Omental fat pad (tissue), 4 donors: ENCODE data around the gene DLX3. TPM values are rescaled to one million over a fixed set of nuclear protein-coding genes. Genes with fewer than 3 reads are reported as not detected.

Source experiments
- ATAC-seq: fragments of 150-250 bp; one replicate; pipeline ENCODE4 v1.9.1; 2016; ENCODE audit warnings: mild to moderate bottlenecking, moderate library complexity; ENCODE audit not compliant: low FRiP score
- DNase-seq: peaks from one replicate; pipeline ENCODE4 v3.0.0-alpha.2; 2019; ENCODE audit warnings: low spot score
- total RNA-seq, 4 donors: library from RNA; depleted of rRNA; stranded (reverse); fragments of >200 nt; gene quantifications; one replicate each; pipeline ENCODE4 v1.1.0, GENCODE V29; 2016
- TF ChIP-seq, protein P1 (sequence below), 3 donors: fragments of 450-650 bp; IDR thresholded peaks; one replicate each; pipeline ENCODE4 v1.5.1; 2016 to 2017; ENCODE audit warnings: antibody characterized with exemption in 3 of 3, mild to moderate bottlenecking in 3 of 3, moderate library complexity in 2 of 3

DLX3 gene
- total RNA-seq, 4 donors from 2014 or later, result 0.28 TPM; not detected in 3

DNA sequence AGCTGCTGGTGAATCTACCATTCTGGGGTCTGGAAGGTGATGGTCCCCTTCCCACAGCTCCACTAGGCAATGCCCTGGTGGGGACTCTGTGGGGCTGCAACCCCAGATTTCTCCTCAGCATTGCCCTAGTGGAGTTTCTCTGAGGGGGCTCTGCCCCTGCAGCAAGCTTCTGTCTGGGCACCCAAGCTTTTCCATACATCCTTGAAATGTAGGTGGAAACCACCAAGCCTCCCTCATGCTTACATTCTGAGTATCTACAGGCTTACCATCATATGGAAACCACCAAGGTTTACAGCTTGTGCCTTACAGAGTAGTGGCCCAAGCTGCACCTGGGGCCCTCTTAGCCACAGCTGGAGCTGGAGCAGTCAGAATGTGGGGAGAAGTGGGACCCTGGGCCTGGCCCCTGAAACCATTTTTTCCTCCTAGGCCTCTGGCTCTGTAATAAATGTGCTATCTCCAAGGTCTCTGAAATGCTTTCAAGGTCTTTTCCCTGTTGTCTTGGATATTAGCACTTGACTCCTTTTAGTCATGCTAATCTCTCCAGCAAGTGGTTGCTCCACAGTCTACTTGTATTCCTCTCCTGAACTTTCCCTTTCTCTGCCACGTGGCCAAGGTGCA, 19.6 kb upstream of the DLX3 start:
- TF ChIP-seq, protein P1, sequence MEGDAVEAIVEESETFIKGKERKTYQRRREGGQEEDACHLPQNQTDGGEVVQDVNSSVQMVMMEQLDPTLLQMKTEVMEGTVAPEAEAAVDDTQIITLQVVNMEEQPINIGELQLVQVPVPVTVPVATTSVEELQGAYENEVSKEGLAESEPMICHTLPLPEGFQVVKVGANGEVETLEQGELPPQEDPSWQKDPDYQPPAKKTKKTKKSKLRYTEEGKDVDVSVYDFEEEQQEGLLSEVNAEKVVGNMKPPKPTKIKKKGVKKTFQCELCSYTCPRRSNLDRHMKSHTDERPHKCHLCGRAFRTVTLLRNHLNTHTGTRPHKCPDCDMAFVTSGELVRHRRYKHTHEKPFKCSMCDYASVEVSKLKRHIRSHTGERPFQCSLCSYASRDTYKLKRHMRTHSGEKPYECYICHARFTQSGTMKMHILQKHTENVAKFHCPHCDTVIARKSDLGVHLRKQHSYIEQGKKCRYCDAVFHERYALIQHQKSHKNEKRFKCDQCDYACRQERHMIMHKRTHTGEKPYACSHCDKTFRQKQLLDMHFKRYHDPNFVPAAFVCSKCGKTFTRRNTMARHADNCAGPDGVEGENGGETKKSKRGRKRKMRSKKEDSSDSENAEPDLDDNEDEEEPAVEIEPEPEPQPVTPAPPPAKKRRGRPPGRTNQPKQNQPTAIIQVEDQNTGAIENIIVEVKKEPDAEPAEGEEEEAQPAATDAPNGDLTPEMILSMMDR (IDR thresholded peaks at IDR 0.05), result no peak
- ATAC-seq, result no peak
- DNase-seq, result no peak

- ATAC-seq, result no peak
- no peak for DNase-seq
- TF ChIP-seq, protein P1 (IDR thresholded peaks at IDR 0.05), result no peak
Measured at GRCh38 chr17:50013079-50013478, 18.1 kb upstream of the DLX3 start.

- DNase-seq (no peak), ATAC-seq (no peak)
- TF ChIP-seq, protein P1 (IDR thresholded peaks at IDR 0.05), result no peak
Measured at GRCh38 chr17:50009282-50009681, 14.3 kb upstream of the DLX3 start.

GRCh38 chr17:50003911-50004310, 8.9 kb upstream of the DLX3 start:
- TF ChIP-seq, protein P1 (IDR thresholded peaks at IDR 0.05), result no peak
- no peak for ATAC-seq
- DNase-seq, result no peak

GRCh38 chr17:49998836-49999511, 4.0 kb upstream of the DLX3 start:
- DNase-seq, result no peak
- no peak for ATAC-seq
- TF ChIP-seq, protein P1 (IDR thresholded peaks at IDR 0.05), result no peak

- DNase-seq (peak; percentile 66), ATAC-seq (peak; percentile 64)
- TF ChIP-seq, protein P1 (IDR thresholded peaks at IDR 0.05), result peak in 1 of 3 donors; percentile 37
Measured at GRCh38 chr17:49997773-49998703, 3.0 kb upstream of the DLX3 start.
